Measurements from ENCODE around the gene ZNF648. TPM values are rescaled to one million over a fixed set of nuclear protein-coding genes. Genes with fewer than 3 reads are reported as not detected.

Gene ZNF648
- total RNA-seq, 2 donors from 2014 or later = 1.8 TPM; not detected in 1

DNA sequence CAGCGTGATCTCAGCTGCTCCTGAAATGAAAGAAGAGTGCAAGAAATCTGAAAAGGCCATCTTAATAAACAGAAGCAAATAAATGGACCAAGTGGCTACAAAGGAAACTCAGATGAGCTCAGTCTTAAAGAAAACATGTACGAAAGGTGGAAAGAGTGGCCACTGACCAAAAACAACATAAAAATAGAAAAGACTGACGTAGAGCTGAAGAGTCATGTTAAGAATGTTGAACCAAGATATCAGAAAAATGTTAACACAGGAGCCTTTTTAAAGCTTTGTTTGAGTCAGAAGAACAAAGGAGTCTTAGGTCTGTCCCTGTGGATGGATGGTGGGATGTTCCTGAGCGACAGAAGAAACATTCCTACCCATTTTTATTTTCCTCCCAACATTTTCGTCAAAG lies 30.8 kb upstream of the ZNF648 start:
- ATAC-seq (no peak), DNase-seq (no peak)
- no peaks in the 10 kb centered on the region for H3K36me3 ChIP-seq (replicated peaks in 1 of 2; ENCODE audit: insufficient read depth in 1 of 2, low read depth in 2 of 2)
- no peak overlapping the region for H3K4me3 ChIP-seq
- intact Hi-C loops (cut with DNase I) = no loop called here
- no peaks in the 10 kb centered on the region for H3K9me3 ChIP-seq
- WGBS, 2 donors = 57 to 63% methylated on average over 5 of the region's 5 CpGs
- no peak overlapping the region for H3K27ac ChIP-seq
- no peaks in the 10 kb centered on the region for H3K27me3 ChIP-seq
- no peak for TF ChIP-seq CTCF (IDR thresholded peaks at IDR 0.05)
- TF ChIP-seq POLR2A (IDR thresholded peaks at IDR 0.05) = no peak
- H3K4me1 ChIP-seq = peaks cover 6% of the 10 kb centered on the region

DNA sequence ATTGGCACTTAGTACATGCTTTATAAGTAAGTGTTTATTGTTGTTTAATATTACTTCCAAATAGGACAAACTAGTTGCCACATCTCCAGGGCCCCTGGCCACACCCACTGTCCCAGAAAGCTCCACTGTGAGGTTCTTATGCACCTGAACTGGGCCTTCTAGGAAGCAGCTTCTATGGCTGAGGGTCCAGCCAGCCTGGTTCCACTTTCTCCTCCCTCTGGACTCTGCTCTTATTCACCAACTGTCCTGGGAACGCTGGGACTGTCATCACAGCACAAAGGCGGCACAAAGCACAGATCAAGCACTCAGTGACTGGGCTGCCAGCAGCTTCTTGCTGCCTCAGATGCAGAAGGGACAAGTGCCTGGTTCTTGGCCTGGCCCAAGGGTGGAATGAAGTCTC lies 29.6 kb upstream of the ZNF648 start:
- WGBS, 2 donors = 72 to 92% methylated on average over 2 of the region's 2 CpGs
- DNase-seq (no peak), ATAC-seq (no peak)
- peaks cover 6% of the 10 kb centered on the region for H3K4me1 ChIP-seq
- no peaks in the 10 kb centered on the region for H3K27me3 ChIP-seq
- intact Hi-C loops (cut with DNase I) = no loop called here
- TF ChIP-seq POLR2A (IDR thresholded peaks at IDR 0.05) (no peak), CTCF (IDR thresholded peaks at IDR 0.05) (no peak)
- no peak overlapping the region for H3K27ac ChIP-seq
- no peaks in the 10 kb centered on the region for H3K9me3 ChIP-seq
- no peak overlapping the region for H3K4me3 ChIP-seq
- no peaks in the 10 kb centered on the region for H3K36me3 ChIP-seq (replicated peaks in 1 of 2; ENCODE audit: insufficient read depth in 1 of 2, low read depth in 2 of 2)

DNA sequence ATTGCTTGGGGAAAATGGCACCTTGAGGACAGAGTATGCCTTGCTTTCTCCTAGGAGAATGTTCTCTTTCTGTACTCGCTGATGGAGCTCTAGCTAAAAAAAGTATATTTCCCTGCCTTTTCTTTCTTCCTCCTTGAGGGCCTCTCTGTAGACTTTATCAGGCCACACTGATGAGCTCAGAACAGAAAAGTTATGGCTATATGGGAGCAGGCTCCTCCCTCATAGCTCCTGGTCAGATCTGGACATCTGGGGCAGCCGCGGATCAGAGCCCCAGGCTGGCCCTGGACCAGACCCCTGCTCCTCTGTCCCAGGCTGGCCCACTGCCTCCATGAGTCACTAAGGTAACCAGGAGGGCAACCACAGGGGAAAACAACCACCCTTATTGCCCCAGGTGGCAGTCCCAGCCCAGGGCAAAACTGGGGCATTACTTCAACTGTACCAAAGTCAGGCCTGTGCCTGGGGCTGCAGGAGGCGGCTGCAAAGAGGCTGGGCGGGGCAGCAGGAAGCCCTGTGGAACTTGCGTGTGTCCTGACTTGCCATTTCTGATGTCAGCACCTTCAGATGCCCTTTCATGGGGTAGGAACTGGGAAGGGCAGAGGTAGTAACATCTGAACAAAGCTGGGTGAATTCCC lies 26.3 kb upstream of the ZNF648 start:
- Histone ChIP-seq H3K36me3 (replicated peaks in 1 of 2; ENCODE audit: insufficient read depth in 1 of 2, low read depth in 2 of 2) (no peaks in the 10 kb centered on the region), H3K27ac (no peak overlapping the region), H3K9me3 (no peaks in the 10 kb centered on the region), H3K4me3 (no peak overlapping the region), H3K4me1 (peaks cover 16% of the 10 kb centered on the region), H3K27me3 (no peaks in the 10 kb centered on the region)
- intact Hi-C loops (cut with DNase I) = loop anchor here (5.0 to 10.0 kb wide), 4 partner anchors 47 to 697 kb away; partner anchors contain the start of gene NPL
- WGBS, 2 donors = 62 to 72% methylated on average over 5 to 6 of the region's 6 CpGs
- DNase-seq (peak in 2 of 4 donors; percentile 24 to 50), ATAC-seq (no peak)
- TF ChIP-seq CTCF (IDR thresholded peaks at IDR 0.05) (no peak), POLR2A (IDR thresholded peaks at IDR 0.05) (no peak)

DNA sequence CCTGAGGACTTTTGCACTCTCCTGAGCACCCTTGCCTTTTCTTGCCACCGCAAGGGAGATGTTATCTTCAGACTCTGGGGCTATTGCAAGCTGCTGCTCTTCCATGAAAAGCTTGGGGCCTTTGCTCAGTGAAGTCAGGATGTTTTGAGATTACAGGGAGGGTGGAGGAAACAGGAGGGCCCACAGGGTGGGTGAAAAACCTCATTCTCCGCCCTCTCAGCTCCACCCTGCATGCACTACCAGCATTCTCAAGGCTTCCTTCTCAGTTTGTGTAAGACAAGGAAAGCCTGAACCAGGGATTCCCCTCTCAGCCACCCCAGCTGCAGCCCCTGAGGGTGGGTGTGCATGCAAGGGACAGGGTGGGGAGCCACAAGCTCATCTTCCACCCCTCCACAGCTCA lies 25.8 kb upstream of the ZNF648 start:
- intact Hi-C loops (cut with DNase I) = loop anchor here (5.0 to 10.0 kb wide), 4 partner anchors 47 to 697 kb away; partner anchors contain the start of gene NPL

More for the DNA sequence above, 25.8 kb upstream of the ZNF648 start:
- no peak for DNase-seq
- ATAC-seq = no peak
- H3K4me1 ChIP-seq = peaks cover 16% of the 10 kb centered on the region
- H3K4me3 ChIP-seq = no peak overlapping the region
- no peak overlapping the region for H3K27ac ChIP-seq
- 80 to 88% methylated on average over 1 to 2 of the region's 2 CpGs for WGBS, 2 donors
- H3K9me3 ChIP-seq = no peaks in the 10 kb centered on the region
- H3K36me3 ChIP-seq (replicated peaks in 1 of 2; ENCODE audit: insufficient read depth in 1 of 2, low read depth in 2 of 2) = no peaks in the 10 kb centered on the region
- no peaks in the 10 kb centered on the region for H3K27me3 ChIP-seq
- TF ChIP-seq CTCF (IDR thresholded peaks at IDR 0.05) = no peak
- no peak for TF ChIP-seq POLR2A (IDR thresholded peaks at IDR 0.05)
